ENCODE results near the gene SPNS2. TPM values are rescaled to one million over a fixed set of nuclear protein-coding genes. Genes with fewer than 3 reads are reported as not detected.

Gene SPNS2
- total RNA-seq, 1 experiment from 2014 or later, result 0.33 TPM

GRCh38 chr17:4533523-4534504, 35.1 kb downstream of the SPNS2 start:
- Histone ChIP-seq H3K27me3 (ENCODE audit: insufficient read depth, low read length) (peaks cover 3% of the 10 kb centered on the region; the same call in 1 of the 2 replicates), H3K79me2 (ENCODE audit: insufficient read depth, low read length) (no peaks in the 10 kb centered on the region), H2BK20ac (ENCODE audit: low read depth, low read length, poor library complexity, severe bottlenecking) (no peak overlapping the region), H2BK5ac (ENCODE audit: insufficient read length, low read length) (no peak overlapping the region), H4K91ac (ENCODE audit: insufficient read length, low read depth, low read length) (no peak overlapping the region), H2BK120ac (ENCODE audit: low read depth, low read length, poor library complexity, severe bottlenecking) (no peak overlapping the region), H3K4me1 (ENCODE audit: insufficient read depth, low read length) (no peaks in the 10 kb centered on the region; the same call in 1 of the 2 replicates), H3K23me2 (ENCODE audit: insufficient read length, low read depth, low read length, poor library complexity, severe bottlenecking) (no peaks in the 10 kb centered on the region), H2AK5ac (ENCODE audit: insufficient read length, low read length) (no peak overlapping the region), H3K9me3 (ENCODE audit: control insufficient read depth, low read depth, low read length) (no peaks in the 10 kb centered on the region), H3K9ac (ENCODE audit: extremely low read depth, insufficient read length, low read length) (no peak overlapping the region), H4K5ac (ENCODE audit: insufficient read length, low read depth, low read length) (no peak overlapping the region), H3T11ph (ENCODE audit: low read length) (no peak overlapping the region), H2BK12ac (ENCODE audit: insufficient read length, low read depth, low read length) (no peak overlapping the region), H3K23ac (ENCODE audit: insufficient read length, low read depth, low read length) (no peak overlapping the region), H3K18ac (ENCODE audit: insufficient read length, low read depth, low read length) (no peak overlapping the region), H3K79me1 (ENCODE audit: insufficient read depth, low read depth, low read length, poor library complexity, severe bottlenecking) (no peaks in the 10 kb centered on the region), H2BK15ac (ENCODE audit: low read depth, low read length) (no peak overlapping the region), H3K27ac (ENCODE audit: insufficient read length, low read depth, low read length) (no peak overlapping the region), H3K14ac (ENCODE audit: insufficient read depth, low read length) (no peak overlapping the region; the same call in 1 of the 2 replicates), H4K8ac (replicated peaks; ENCODE audit: insufficient read length, low read depth, low read length) (no peak overlapping the region), H3K56ac (ENCODE audit: insufficient read length, low read depth, low read length) (no peak overlapping the region), H4K20me1 (ENCODE audit: control insufficient read depth, insufficient read depth, insufficient read length) (peaks cover 3% of the 10 kb centered on the region), H2AFZ (ENCODE audit: low read length) (no peak overlapping the region), H3K4me2 (ENCODE audit: insufficient read depth, insufficient read length, low read length) (no peak overlapping the region), H3K4ac (ENCODE audit: low read depth, low read length) (no peak overlapping the region)
- no peak for DNase-seq
- WGBS (ENCODE audit: extremely low coverage, insufficient read length, low lambda C conversion rate), result no CpG with 5 or more reads among the region's 23 CpGs
- H3K27ac Mint-ChIP-seq, result peak overlapping the region in 1 of 3 experiments; percentile 53; a peak in 1 of 7 replicates
- H3K36me3 Mint-ChIP-seq (ENCODE audit: insufficient read depth in 1 of 3, low read depth in 3 of 3), result peaks cover 0 to 18% (median 4%) of the 10 kb centered on the region in 3 experiments; a peak in 4 of 7 replicates
- H3K27me3 Mint-ChIP-seq (ENCODE audit: low read depth), result peaks cover 60% of the 10 kb centered on the region
- TF ChIP-seq, protein P1, sequence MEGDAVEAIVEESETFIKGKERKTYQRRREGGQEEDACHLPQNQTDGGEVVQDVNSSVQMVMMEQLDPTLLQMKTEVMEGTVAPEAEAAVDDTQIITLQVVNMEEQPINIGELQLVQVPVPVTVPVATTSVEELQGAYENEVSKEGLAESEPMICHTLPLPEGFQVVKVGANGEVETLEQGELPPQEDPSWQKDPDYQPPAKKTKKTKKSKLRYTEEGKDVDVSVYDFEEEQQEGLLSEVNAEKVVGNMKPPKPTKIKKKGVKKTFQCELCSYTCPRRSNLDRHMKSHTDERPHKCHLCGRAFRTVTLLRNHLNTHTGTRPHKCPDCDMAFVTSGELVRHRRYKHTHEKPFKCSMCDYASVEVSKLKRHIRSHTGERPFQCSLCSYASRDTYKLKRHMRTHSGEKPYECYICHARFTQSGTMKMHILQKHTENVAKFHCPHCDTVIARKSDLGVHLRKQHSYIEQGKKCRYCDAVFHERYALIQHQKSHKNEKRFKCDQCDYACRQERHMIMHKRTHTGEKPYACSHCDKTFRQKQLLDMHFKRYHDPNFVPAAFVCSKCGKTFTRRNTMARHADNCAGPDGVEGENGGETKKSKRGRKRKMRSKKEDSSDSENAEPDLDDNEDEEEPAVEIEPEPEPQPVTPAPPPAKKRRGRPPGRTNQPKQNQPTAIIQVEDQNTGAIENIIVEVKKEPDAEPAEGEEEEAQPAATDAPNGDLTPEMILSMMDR (conservative IDR thresholded peaks at IDR 0.05), result peak; percentile 12; the same call in 1 of the 3 replicates
- peaks cover 19 to 20% of the 10 kb centered on the region in 2 experiments for H3K4me1 Mint-ChIP-seq
- no peaks in the 10 kb centered on the region for H3K9me3 Mint-ChIP-seq
- no peak overlapping the region for H3K4me3 Mint-ChIP-seq
